ENCODE data around the gene HPF1. TPM values are rescaled to one million over a fixed set of nuclear protein-coding genes. Genes with fewer than 3 reads are reported as not detected.
A peak's percentile ranks its signal among the peaks of the same experiment; 100 is the strongest.
"Not testable (repeated sequence)": the region's sequence is repeated elsewhere in the genome, so short reads cannot be mapped to it uniquely, and the experiment has no call there.

Gene HPF1
- total RNA-seq, result 27.0 to 31.2 TPM (median 28.4 TPM) in 3 replicates

GRCh38 chr4:169757575-169758184 lies at the start of gene HPF1:
HPF1 (minus strand) TSS chr4:169757944; CDS start chr4:169757877, 67 bp downstream.
- no peaks in the 10 kb centered on the region for H3K9me3 Mint-ChIP-seq
- peaks cover 19% of the 10 kb centered on the region for H3K4me1 Mint-ChIP-seq
- TF ChIP-seq CTCF (IDR thresholded peaks at IDR 0.05; ENCODE audit: unreplicated experiment), result no peak
- H3K27ac Mint-ChIP-seq, result peak within 1 kb of the TSS; percentile 52
- peaks cover 2% of the 10 kb centered on the region for H3K27me3 Mint-ChIP-seq (ENCODE audit: low read depth)
- H3K4me3 Mint-ChIP-seq, result peak within 1 kb of the TSS; percentile 78
- peak; percentile 79 to 92 for DNase-seq (ENCODE audit: low spot score in 2 of 2, unreplicated experiment in 2 of 2)
- H3K36me3 Mint-ChIP-seq, result no peaks in the 10 kb centered on the region

GRCh38 chr4:169806770-169807169 lies 49.0 kb upstream of the HPF1 start:
- H3K27me3 Mint-ChIP-seq (ENCODE audit: low read depth); H3K27ac Mint-ChIP-seq; DNase-seq (ENCODE audit: low spot score in 2 of 2, unreplicated experiment in 2 of 2); H3K4me3 Mint-ChIP-seq; H3K4me1 Mint-ChIP-seq; H3K36me3 Mint-ChIP-seq: not testable (repeated sequence)
- H3K9me3 Mint-ChIP-seq, result peaks cover 12% of the 10 kb centered on the region

- Mint-ChIP-seq H3K4me3 (no peak overlapping the region), H3K27ac (no peak overlapping the region), H3K36me3 (no peaks in the 10 kb centered on the region), H3K4me1 (no peaks in the 10 kb centered on the region), H3K27me3 (ENCODE audit: low read depth) (no peaks in the 10 kb centered on the region), H3K9me3 (peaks cover 12% of the 10 kb centered on the region)
- TF ChIP-seq CTCF (IDR thresholded peaks at IDR 0.05; ENCODE audit: unreplicated experiment), result no peak
- DNase-seq (ENCODE audit: low spot score in 2 of 2, unreplicated experiment in 2 of 2), result no peak
Observed at GRCh38 chr4:169803413-169803812, 45.7 kb upstream of the HPF1 start.

- no peak for TF ChIP-seq CTCF (IDR thresholded peaks at IDR 0.05; ENCODE audit: unreplicated experiment)
- H3K4me3 Mint-ChIP-seq, result no peak overlapping the region
- DNase-seq (ENCODE audit: low spot score in 2 of 2, unreplicated experiment in 2 of 2), result no peak
Observed at GRCh38 chr4:169802873-169803272, 45.1 kb upstream of the HPF1 start.

GRCh38 chr4:169800541-169800940 lies 42.8 kb upstream of the HPF1 start:
- no peak for TF ChIP-seq CTCF (IDR thresholded peaks at IDR 0.05; ENCODE audit: unreplicated experiment)
- H3K27me3 Mint-ChIP-seq (ENCODE audit: low read depth), result no peaks in the 10 kb centered on the region
- no peaks in the 10 kb centered on the region for H3K36me3 Mint-ChIP-seq
- H3K4me1 Mint-ChIP-seq, result peaks cover 9% of the 10 kb centered on the region
- H3K4me3 Mint-ChIP-seq, result no peak overlapping the region
- DNase-seq (ENCODE audit: low spot score in 2 of 2, unreplicated experiment in 2 of 2), result no peak
- H3K9me3 Mint-ChIP-seq, result peaks cover 6% of the 10 kb centered on the region
- H3K27ac Mint-ChIP-seq, result no peak overlapping the region

More at GRCh38 chr4:169802873-169803272, 45.1 kb upstream of the HPF1 start:
- Mint-ChIP-seq H3K36me3 (no peaks in the 10 kb centered on the region), H3K27me3 (ENCODE audit: low read depth) (no peaks in the 10 kb centered on the region), H3K27ac (no peak overlapping the region), H3K4me1 (no peaks in the 10 kb centered on the region), H3K9me3 (peaks cover 12% of the 10 kb centered on the region)

- TF ChIP-seq CTCF (IDR thresholded peaks at IDR 0.05; ENCODE audit: unreplicated experiment), result no peak
- Mint-ChIP-seq H3K36me3 (no peaks in the 10 kb centered on the region), H3K27ac (no peak overlapping the region), H3K9me3 (no peaks in the 10 kb centered on the region), H3K4me3 (no peak overlapping the region), H3K4me1 (peaks cover 16% of the 10 kb centered on the region), H3K27me3 (ENCODE audit: low read depth) (no peaks in the 10 kb centered on the region)
- no peak for DNase-seq (ENCODE audit: low spot score in 2 of 2, unreplicated experiment in 2 of 2)
Observed at GRCh38 chr4:169799260-169799659, 41.5 kb upstream of the HPF1 start.

Data from mesothelial cell of epicardium (in vitro differentiated cells).